ENCODE data around the gene LMBRD1.

DNA sequence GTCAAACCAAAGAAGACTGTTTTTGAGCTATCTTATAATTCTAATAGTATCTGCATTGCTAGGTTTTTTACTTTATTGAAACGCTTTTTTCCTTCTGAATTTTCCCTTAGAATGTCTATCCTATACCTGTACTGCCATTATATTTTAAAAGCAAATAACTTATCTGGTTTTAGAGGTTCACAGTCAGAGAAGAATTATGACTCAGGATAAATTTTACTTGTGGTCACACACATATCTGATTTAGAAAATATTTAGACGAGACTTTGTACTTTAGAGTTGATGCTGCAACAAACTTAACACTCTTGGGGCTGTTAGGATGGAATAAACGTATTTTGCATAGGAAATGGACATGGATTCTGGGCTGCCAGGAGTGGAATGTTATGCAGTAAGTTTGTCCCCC lies 33.0 kb downstream of the LMBRD1 start:
- TF ChIP-seq EZH2 (IDR thresholded peaks at IDR 0.05; ENCODE audit: low read depth, low read length, severe bottlenecking) (no peak), PHF8 (conservative IDR thresholded peaks at IDR 0.05; ENCODE audit: low read depth, low read length) (no peak), POLR2A (IDR thresholded peaks at IDR 0.05; ENCODE audit: control extremely low read depth in 1 of 2, low read depth in 2 of 2, low read length in 2 of 2) (no peak), RAD21 (IDR thresholded peaks at IDR 0.05 in 1 of 2, conservative IDR thresholded peaks at IDR 0.05 in 1 of 2; ENCODE audit: low read depth in 2 of 2, low read length in 2 of 2) (no peak), CTCF (IDR thresholded peaks at IDR 0.05; ENCODE audit: control extremely low read depth in 1 of 3, insufficient read depth in 1 of 3, low read depth in 1 of 3, low read length in 3 of 3) (no peak), CREB1 (IDR thresholded peaks at IDR 0.05) (no peak), TEAD4 (IDR thresholded peaks at IDR 0.05; ENCODE audit: low read depth, low read length) (no peak), MAX (IDR thresholded peaks at IDR 0.05) (no peak)
